Neural progenitor cell (in vitro differentiated cells): Measurements from ENCODE around the gene SLC4A7.

Source experiments
- EZH2 ChIP-seq: fragments of 200-600 bp; sonication (generic); IDR thresholded peaks from 2 replicates; pipeline ENCODE4 v1.6.1; 2017; ENCODE audit warnings: antibody characterized with exemption, mild to moderate bottlenecking, moderate library complexity
- EZH2phosphoT487 ChIP-seq: fragments of 200-600 bp; sonication (generic); IDR thresholded peaks from 2 replicates; pipeline ENCODE4 v1.6.1; 2017; ENCODE audit warnings: antibody characterized with exemption
- TF ChIP-seq, protein P1 (sequence below): fragments of 200-600 bp; sonication (generic); IDR thresholded peaks from 2 replicates; pipeline ENCODE4 v1.5.1; 2017; ENCODE audit warnings: antibody characterized with exemption, mild to moderate bottlenecking

- TF ChIP-seq, protein P1, sequence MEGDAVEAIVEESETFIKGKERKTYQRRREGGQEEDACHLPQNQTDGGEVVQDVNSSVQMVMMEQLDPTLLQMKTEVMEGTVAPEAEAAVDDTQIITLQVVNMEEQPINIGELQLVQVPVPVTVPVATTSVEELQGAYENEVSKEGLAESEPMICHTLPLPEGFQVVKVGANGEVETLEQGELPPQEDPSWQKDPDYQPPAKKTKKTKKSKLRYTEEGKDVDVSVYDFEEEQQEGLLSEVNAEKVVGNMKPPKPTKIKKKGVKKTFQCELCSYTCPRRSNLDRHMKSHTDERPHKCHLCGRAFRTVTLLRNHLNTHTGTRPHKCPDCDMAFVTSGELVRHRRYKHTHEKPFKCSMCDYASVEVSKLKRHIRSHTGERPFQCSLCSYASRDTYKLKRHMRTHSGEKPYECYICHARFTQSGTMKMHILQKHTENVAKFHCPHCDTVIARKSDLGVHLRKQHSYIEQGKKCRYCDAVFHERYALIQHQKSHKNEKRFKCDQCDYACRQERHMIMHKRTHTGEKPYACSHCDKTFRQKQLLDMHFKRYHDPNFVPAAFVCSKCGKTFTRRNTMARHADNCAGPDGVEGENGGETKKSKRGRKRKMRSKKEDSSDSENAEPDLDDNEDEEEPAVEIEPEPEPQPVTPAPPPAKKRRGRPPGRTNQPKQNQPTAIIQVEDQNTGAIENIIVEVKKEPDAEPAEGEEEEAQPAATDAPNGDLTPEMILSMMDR: no peak
- TF ChIP-seq EZH2 (no peak), EZH2phosphoT487 (no peak)
Measured at GRCh38 chr3:27532426-27533260, 48.5 kb upstream of the SLC4A7 start.
